DMS153 treated with DMSO at 0.1 percent for 48 hours (cell line): ENCODE measurements around the gene PTPRB.

Experiments used
- DNase-seq: peaks from one replicate; lab custom pipeline; 2025; ENCODE audit not compliant: unreplicated experiment; lab: John Stamatoyannopoulos, UW

The PTPRB gene

GRCh38 chr12:70598467-70599193 lies 38.6 kb downstream of the PTPRB start:
- peak; percentile 6 for DNase-seq

DNA sequence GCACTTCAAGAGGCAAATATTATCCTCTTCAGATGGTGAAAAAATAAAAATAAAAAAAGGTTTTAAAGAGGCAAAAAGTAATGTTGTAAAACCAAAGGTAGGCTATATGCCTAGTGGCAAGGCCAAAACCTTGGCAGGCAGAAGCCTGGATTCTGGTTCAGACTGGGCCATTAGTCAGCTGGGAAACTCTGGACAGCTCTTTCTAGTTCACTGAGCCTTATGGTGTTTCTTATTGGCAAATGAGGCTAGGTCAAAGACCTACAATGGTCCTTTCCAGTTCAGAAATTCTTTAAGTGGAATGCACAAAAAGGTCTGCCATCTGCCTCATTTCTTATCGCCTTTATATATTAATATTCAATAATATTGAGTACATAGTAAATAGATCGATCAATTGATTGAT lies 44.6 kb downstream of the PTPRB start:
- DNase-seq: no peak

- no peak for DNase-seq
Measured at GRCh38 chr12:70590549-70591226, 46.5 kb downstream of the PTPRB start.

GRCh38 chr12:70590051-70590450 lies 47.2 kb downstream of the PTPRB start:
- peak; percentile 62 for DNase-seq

GRCh38 chr12:70584332-70584731 lies 52.9 kb downstream of the PTPRB start:
- DNase-seq: no peak

- DNase-seq: no peak
Measured at GRCh38 chr12:70583251-70583650, 54.0 kb downstream of the PTPRB start.

DNA sequence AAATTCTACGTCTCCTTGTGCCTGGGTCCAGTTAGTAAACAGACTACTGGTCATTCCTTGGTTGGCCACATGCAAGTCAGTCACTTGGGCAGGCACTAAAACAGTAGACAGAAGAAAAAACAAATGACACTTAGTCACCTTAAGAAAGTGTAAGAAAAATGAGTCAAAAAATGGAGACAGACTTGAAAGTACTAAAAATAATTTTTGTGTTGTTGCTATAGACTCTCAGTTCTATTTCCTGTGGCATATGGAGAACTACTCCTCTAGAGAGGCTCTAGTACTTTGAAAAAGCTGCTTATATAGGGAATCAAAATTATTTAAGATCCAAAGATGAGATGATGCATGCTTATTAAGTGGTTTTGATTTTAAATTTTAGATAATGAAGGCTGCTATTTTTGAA lies 56.0 kb downstream of the PTPRB start:
- no peak for DNase-seq

DNA sequence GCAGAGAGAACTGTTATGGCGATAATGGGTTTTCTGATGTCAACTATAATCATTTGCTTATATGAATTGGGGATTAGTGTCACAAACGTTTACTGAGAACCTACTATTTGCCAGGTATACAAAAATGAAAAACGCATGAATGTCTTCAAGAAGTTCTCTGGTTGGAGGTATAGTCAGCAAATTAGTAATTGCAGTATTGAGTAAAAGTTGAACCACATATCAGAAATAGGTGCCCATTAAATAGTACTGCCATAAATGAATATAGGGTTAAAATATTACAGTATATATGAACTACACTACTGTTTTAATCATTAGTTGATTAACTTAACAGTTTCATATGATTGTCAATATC lies 60.0 kb downstream of the PTPRB start:
- DNase-seq: no peak

DNA sequence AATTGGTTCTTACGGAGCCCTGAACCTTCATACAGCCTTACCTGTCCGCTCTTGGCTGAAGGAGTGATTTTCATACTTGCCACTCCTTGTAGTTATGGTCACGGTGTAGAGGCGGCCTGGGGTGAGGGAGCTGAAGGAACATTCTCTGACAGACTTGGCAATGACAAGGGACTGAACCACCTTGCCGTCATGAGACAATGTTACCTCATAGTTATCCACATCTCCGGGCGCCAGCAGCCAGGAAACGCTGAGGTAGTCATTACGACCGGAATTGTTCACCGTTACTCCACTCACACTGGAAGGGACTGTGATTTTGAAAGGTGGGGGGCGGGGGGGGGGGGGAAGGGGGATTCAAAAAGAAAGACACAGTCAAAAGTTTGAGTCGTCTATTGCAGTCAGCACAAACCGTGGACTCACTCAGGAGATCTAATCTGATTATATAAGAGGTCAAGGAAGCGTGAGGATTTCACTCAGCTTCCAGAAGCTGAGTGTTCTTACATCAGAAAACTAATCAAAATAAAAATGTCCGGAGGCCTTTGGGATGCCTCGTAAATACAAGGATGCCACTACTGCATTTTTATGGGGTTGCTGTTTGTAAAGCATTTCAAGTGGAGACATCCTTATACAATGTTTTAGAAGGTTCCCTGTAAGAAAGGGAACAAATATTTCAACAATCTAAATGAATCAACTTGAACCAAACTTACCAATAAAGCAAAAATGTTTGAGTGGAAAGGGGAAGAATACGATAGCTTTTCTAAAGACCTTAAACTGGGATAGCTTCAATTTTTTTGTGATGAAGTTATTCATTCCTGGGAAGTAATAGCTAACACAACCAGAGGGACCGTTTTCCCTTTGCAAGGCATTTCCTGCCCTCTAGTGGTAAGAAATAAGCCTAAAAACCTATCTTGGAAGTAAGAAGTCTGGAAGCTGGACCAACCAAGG lies 60.6 kb downstream of the PTPRB start:
- peak; percentile 13 for DNase-seq

- DNase-seq: no peak
Measured at GRCh38 chr12:70571705-70572268, 65.4 kb downstream of the PTPRB start.

- no peak for DNase-seq
Measured at GRCh38 chr12:70571029-70571428, 66.2 kb downstream of the PTPRB start.

DNA sequence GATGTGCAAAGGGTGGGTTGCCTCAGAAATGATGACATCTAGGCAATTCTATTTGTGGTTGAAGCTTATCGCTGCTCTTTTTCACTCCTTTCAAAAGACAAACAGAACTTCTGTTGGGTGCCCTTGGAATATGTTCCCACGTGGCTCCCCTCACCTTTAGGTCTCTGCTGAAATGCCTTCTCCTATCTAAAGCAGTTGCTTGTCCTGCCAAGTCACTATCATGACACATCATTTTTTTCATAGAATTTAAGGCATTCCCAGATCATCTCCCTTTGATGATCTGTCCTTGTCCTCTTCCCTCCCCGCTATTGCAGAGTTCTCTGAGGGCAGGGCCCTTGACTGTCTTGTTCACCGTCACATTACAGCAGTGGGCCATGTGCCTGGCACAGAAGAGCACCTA lies 75.7 kb downstream of the PTPRB start:
- DNase-seq: no peak

DNA sequence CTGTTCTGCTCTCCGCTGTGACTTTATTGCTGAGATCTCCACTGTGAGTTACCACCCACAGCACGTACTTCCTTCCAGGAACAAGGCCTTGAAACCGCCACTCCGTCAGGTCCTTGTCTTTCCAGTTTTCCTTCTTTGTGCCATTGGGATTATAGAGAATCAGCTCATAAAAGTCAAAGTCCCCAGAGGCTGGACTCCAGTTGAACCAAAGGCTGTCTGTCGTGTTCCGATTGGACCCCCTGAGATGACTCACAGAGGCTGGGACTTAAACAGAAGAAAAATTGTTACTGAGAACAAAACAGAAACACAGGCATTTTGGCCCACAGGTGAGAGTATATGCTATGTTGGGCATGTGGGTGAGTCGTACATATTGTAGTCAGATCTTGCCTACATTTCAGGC lies 76.6 kb downstream of the PTPRB start:
- no peak for DNase-seq

DNA sequence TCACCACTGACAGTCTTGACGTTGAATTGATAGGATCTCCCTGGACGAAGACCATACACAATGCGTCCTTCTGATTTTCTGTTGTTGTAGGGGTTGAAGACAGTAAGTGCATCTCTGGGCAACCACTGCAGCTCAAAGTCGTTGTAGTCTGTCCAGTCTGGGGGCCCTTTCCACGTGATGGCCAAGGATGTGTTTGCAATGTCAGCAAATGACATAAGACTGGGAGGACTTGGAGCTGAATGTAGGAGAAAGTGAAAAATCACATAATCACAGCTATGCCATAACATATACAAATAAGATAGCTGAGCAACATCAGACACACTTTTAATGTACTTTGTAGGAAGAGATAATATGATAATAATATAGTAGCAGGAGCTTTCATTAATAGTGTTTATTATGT lies 77.8 kb downstream of the PTPRB start:
- DNase-seq: no peak

DNA sequence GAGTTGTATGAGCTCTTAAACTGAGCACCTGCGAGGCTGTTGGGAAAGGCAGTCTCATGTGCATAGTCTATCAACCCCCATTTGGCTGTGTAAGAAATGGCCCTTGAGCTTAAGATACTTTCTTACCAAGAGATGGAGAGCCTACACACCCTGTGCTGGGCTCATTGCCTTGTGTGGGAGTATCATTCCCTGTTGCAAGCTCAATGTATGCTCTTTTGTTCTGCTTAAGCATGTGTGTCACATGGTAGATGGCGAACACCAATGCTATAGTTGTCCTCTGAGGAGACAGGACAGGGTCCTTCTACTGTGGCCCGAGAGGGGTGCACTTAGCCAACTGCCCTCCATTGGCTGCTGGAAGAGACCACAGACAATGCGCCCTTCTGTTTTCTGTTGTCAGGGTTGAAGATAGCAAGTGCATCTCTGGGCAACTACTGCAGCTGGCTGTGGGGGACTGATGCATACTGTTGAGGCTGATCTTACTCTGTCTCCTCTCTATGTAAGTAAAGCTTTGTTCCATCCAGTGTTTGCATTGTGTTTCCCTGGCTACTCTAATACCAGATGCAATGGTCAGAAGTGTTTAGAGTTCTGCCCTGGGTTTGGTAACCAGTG lies 79.5 kb downstream of the PTPRB start:
- no peak for DNase-seq

DNA sequence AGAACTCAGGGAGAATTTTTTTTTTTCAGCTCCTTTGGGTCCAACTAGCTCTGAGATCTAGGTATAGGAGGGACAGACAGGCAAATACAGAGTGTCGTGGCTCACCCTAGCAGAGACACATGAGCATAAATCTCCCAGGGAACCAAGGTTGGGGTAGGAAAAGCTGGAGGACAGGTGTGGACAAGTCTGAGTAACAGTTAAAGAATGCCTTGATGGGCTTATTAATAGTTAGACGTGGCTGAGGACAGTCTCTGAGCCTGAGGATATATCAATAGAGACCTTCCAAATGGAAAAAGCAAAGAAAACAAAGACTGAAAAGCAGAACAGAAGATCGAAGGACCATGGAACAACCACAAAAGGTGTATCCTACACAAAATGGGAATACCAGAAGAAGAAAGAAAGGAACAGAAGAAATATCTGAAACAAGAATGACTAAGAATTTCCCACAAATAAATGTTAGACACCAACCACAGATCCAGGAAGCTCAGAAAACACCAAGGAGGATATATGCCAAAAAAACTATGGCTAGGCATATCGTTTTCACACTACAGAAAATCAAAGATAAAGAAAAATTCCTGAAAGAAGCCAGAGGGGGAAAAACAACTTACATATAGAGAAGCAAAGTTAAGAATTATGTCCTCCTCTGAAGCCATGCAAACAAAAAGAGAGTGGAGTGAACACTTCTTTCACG lies 80.9 kb downstream of the PTPRB start:
- DNase-seq: no peak

DNA sequence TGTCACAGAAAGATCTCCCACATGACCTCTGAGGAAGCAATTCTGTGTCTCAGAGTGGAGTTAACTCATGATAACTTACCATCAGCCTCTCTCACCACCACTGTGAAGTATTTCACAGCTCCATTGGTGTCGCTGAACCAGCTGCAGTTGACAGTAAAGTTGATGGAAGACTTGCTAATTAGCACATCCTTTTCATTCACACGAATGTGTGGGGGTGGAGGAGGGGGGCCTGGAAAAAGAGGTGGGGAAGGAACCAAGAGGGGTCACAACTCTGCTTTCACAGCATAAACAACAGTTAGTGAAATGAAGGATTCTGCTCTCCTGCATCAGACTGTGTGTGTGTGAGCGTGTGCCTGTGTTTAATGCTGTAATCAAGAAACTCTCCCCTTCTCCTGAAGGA lies 82.1 kb downstream of the PTPRB start:
- no peak for DNase-seq

GRCh38 chr12:70553391-70553859 lies 83.8 kb downstream of the PTPRB start:
- DNase-seq: no peak

- DNase-seq: no peak
Measured at GRCh38 chr12:70551731-70552130, 85.5 kb downstream of the PTPRB start.

DNA sequence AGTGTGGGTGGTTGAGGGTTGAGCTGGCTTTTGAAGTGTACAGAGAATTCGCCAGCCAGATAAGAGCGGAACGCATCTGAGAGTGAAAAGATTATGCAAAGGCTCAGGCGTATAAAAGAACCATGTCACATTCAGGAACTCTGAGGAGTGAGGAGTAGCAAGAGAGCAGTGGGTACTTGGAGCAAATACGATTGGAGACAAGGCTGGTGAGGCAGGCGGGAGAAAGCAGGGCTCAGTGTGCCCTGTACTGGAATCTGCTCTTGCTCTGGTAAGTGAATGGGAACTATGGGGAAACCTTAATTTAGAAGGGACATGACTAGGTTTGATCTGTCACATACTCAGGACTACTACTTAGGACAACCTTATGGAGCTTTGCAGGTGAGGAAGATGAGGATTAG lies 87.0 kb downstream of the PTPRB start:
- DNase-seq: no peak
